CD4-positive, CD25-positive, alpha-beta regulatory T cell (primary cell): Measurements from ENCODE around the gene ANKRD66. TPM values are rescaled to one million over a fixed set of nuclear protein-coding genes. Genes with fewer than 3 reads are reported as not detected.

Experiments
- ATAC-seq, 2 donors: fragments of 150-1000 bp; cut with Tn5 transposase; one replicate each; pipeline ENCODE4 v1.10.0; 2021; ENCODE audit warnings: low read depth in 2 of 2, moderate number of reproducible peaks in 2 of 2, moderate library complexity in 1 of 2
- DNase-seq, 3 donors: peaks; one replicate each; pipeline versions ENCODE4 v3.0.0 to v3.0.0-alpha.2; 2012 to 2022; ENCODE audit warnings: mixed read lengths in 1 of 3
- H3K27ac ChIP-seq: one replicate; pipeline ENCODE4 v1.7.0; 2013; ENCODE audit warnings: mild to moderate bottlenecking, low read length; ENCODE audit not compliant: insufficient read depth, poor library complexity, severe bottlenecking
- H3K27me3 ChIP-seq: one replicate; pipeline ENCODE4 v1.7.0; 2013; ENCODE audit warnings: low read length; ENCODE audit not compliant: control insufficient read depth, insufficient read depth
- H3K36me3 ChIP-seq: one replicate; pipeline ENCODE4 v1.7.0; 2013; ENCODE audit warnings: mild to moderate bottlenecking, low read length, moderate library complexity; ENCODE audit not compliant: control insufficient read depth, insufficient read depth
- H3K4me1 ChIP-seq: 2 replicates; pipeline ENCODE4 v1.7.0; 2013; ENCODE audit warnings: mild to moderate bottlenecking, low read length; ENCODE audit not compliant: insufficient read depth, control insufficient read depth, poor library complexity, severe bottlenecking
- H3K4me3 ChIP-seq: one replicate; pipeline ENCODE4 v1.7.0; 2013; ENCODE audit warnings: low read depth, mild to moderate bottlenecking, low read length, moderate library complexity
- H3K9me3 ChIP-seq, 2 experiments: 1 replicate in 1 of 2; 2 replicates in 1 of 2; pipeline ENCODE4 v1.7.0; 2013; ENCODE audit warnings: low read length in 2 of 2, mild to moderate bottlenecking in 1 of 2, moderate library complexity in 1 of 2; ENCODE audit not compliant: control insufficient read depth in 2 of 2
- H3K27ac Mint-ChIP-seq, 3 donors: one replicate each; pipeline ENCODE4 v1.8.0; 2020 to 2022; ENCODE audit warnings: mild to moderate bottlenecking in 3 of 3, mixed read lengths in 3 of 3, moderate library complexity in 2 of 3
- H3K27me3 Mint-ChIP-seq: one replicate; pipeline ENCODE4 v1.8.0; 2022; ENCODE audit warnings: mild to moderate bottlenecking, mixed read lengths
- H3K36me3 Mint-ChIP-seq: one replicate; pipeline ENCODE4 v1.8.0; 2020; ENCODE audit warnings: mixed read lengths
- H3K4me1 Mint-ChIP-seq, 4 donors: one replicate each; pipeline ENCODE4 v1.8.0; 2020 to 2022; ENCODE audit warnings: mixed read lengths in 4 of 4, mild to moderate bottlenecking in 1 of 4
- H3K4me3 Mint-ChIP-seq, 4 donors: one replicate each; pipeline ENCODE4 v1.8.0; 2020 to 2022; ENCODE audit warnings: mild to moderate bottlenecking in 4 of 4, mixed read lengths in 4 of 4, moderate library complexity in 3 of 4
- H3K9me3 Mint-ChIP-seq, 7 donors: one replicate each; pipeline ENCODE4 v1.8.0; 2020 to 2022; ENCODE audit warnings: mixed read lengths in 7 of 7, mild to moderate bottlenecking in 3 of 7, moderate library complexity in 2 of 7
- polyA plus RNA-seq, 4 donors: library from polyadenylated mRNA; unstranded; fragments of 300-500 nt; fragmentation: Illumina TruSeq; gene quantifications; one replicate each; pipeline ENCODE4 v1.2.3, GENCODE V29; 2021
- total RNA-seq: library from RNA; stranded (reverse); gene quantifications from one replicate; pipeline ENCODE4 v1.2.3, GENCODE V29; 2022

Gene ANKRD66
- total and polyA plus RNA-seq, 5 donors from 2014 or later, result not detected

- Histone ChIP-seq H3K36me3 (no peaks in the 10 kb centered on the region), H3K27ac (no peak overlapping the region), H3K4me3 (no peak overlapping the region), H3K9me3 (no peaks in the 10 kb centered on the region), H3K27me3 (no peaks in the 10 kb centered on the region), H3K4me1 (no peaks in the 10 kb centered on the region)
- ATAC-seq, result no peak
- H3K27me3 Mint-ChIP-seq, result no peaks in the 10 kb centered on the region
- DNase-seq, result no peak
- no peak overlapping the region for H3K4me3 Mint-ChIP-seq
- H3K9me3 Mint-ChIP-seq, result no peaks in the 10 kb centered on the region
- no peaks in the 10 kb centered on the region for H3K36me3 Mint-ChIP-seq
- no peak overlapping the region for H3K27ac Mint-ChIP-seq
- no peaks in the 10 kb centered on the region for H3K4me1 Mint-ChIP-seq
Measured at GRCh38 chr6:46787871-46788540, 41.3 kb downstream of the ANKRD66 start.

- DNase-seq (no peak), ATAC-seq (no peak)
- Histone ChIP-seq H3K4me1 (no peaks in the 10 kb centered on the region), H3K27me3 (no peaks in the 10 kb centered on the region), H3K27ac (no peak overlapping the region), H3K4me3 (no peak overlapping the region), H3K9me3 (no peaks in the 10 kb centered on the region), H3K36me3 (no peaks in the 10 kb centered on the region)
- Mint-ChIP-seq H3K4me1 (no peaks in the 10 kb centered on the region), H3K9me3 (no peaks in the 10 kb centered on the region), H3K27me3 (no peaks in the 10 kb centered on the region), H3K27ac (no peak overlapping the region), H3K36me3 (no peaks in the 10 kb centered on the region), H3K4me3 (no peak overlapping the region)
Measured at GRCh38 chr6:46788791-46789190, 42.1 kb downstream of the ANKRD66 start.

GRCh38 chr6:46789434-46790354 lies 43.0 kb downstream of the ANKRD66 start:
- H3K27ac Mint-ChIP-seq, result no peak overlapping the region
- Histone ChIP-seq H3K4me1 (no peaks in the 10 kb centered on the region), H3K9me3 (no peaks in the 10 kb centered on the region), H3K4me3 (no peak overlapping the region), H3K27me3 (no peaks in the 10 kb centered on the region), H3K36me3 (no peaks in the 10 kb centered on the region), H3K27ac (no peak overlapping the region)
- no peaks in the 10 kb centered on the region for H3K27me3 Mint-ChIP-seq
- no peaks in the 10 kb centered on the region for H3K9me3 Mint-ChIP-seq
- H3K4me3 Mint-ChIP-seq, result no peak overlapping the region
- ATAC-seq, result no peak
- no peaks in the 10 kb centered on the region for H3K4me1 Mint-ChIP-seq
- no peak for DNase-seq
- no peaks in the 10 kb centered on the region for H3K36me3 Mint-ChIP-seq

- Histone ChIP-seq H3K4me1 (no peaks in the 10 kb centered on the region), H3K27me3 (no peaks in the 10 kb centered on the region), H3K36me3 (no peaks in the 10 kb centered on the region), H3K27ac (no peak overlapping the region), H3K9me3 (no peaks in the 10 kb centered on the region), H3K4me3 (no peak overlapping the region)
- ATAC-seq (no peak), DNase-seq (no peak)
- peaks cover 0 to 2% (median 0%) of the 10 kb centered on the region in 7 donors for H3K9me3 Mint-ChIP-seq
- no peaks in the 10 kb centered on the region for H3K27me3 Mint-ChIP-seq
- no peak overlapping the region for H3K4me3 Mint-ChIP-seq
- no peaks in the 10 kb centered on the region for H3K36me3 Mint-ChIP-seq
- no peak overlapping the region for H3K27ac Mint-ChIP-seq
- H3K4me1 Mint-ChIP-seq, result no peaks in the 10 kb centered on the region
Measured at GRCh38 chr6:46790355-46790874, 43.7 kb downstream of the ANKRD66 start.

GRCh38 chr6:46792635-46793034 lies 45.9 kb downstream of the ANKRD66 start:
- no peaks in the 10 kb centered on the region for H3K27me3 Mint-ChIP-seq
- Histone ChIP-seq H3K36me3 (no peaks in the 10 kb centered on the region), H3K27ac (no peak overlapping the region), H3K4me3 (no peak overlapping the region), H3K27me3 (no peaks in the 10 kb centered on the region), H3K9me3 (no peaks in the 10 kb centered on the region), H3K4me1 (no peaks in the 10 kb centered on the region)
- H3K4me1 Mint-ChIP-seq, result no peaks in the 10 kb centered on the region
- H3K9me3 Mint-ChIP-seq, result peaks cover 0 to 2% (median 0%) of the 10 kb centered on the region in 7 donors
- no peak overlapping the region for H3K27ac Mint-ChIP-seq
- no peak overlapping the region for H3K4me3 Mint-ChIP-seq
- ATAC-seq (no peak), DNase-seq (no peak)
- no peaks in the 10 kb centered on the region for H3K36me3 Mint-ChIP-seq

- no peak within 1 kb of the TSS for H3K4me3 Mint-ChIP-seq
- Histone ChIP-seq H3K4me1 (no peaks in the 10 kb centered on the region), H3K27ac (no peak within 1 kb of the TSS), H3K9me3 (no peaks in the 10 kb centered on the region), H3K27me3 (no peaks in the 10 kb centered on the region), H3K4me3 (no peak within 1 kb of the TSS), H3K36me3 (no peaks in the 10 kb centered on the region)
- DNase-seq (no peak), ATAC-seq (no peak)
- no peaks in the 10 kb centered on the region for H3K27me3 Mint-ChIP-seq
- H3K27ac Mint-ChIP-seq, result no peak within 1 kb of the TSS
- H3K4me1 Mint-ChIP-seq, result no peaks in the 10 kb centered on the region
- peaks cover 0 to 2% (median 0%) of the 10 kb centered on the region in 7 donors for H3K9me3 Mint-ChIP-seq
- H3K36me3 Mint-ChIP-seq, result no peaks in the 10 kb centered on the region
Measured at GRCh38 chr6:46793138-46793537, 46.4 kb downstream of the ANKRD66 start, which contains the start of gene MEP1A. Gene MEP1A (plus strand): TSS chr6:46793389. CDS start chr6:46793399, 10 bp downstream.

GRCh38 chr6:46794068-46794467 lies 47.3 kb downstream of the ANKRD66 start:
- peaks cover 0 to 2% (median 0%) of the 10 kb centered on the region in 7 donors for H3K9me3 Mint-ChIP-seq
- no peaks in the 10 kb centered on the region for H3K27me3 Mint-ChIP-seq
- no peak for ATAC-seq
- Histone ChIP-seq H3K9me3 (no peaks in the 10 kb centered on the region), H3K36me3 (no peaks in the 10 kb centered on the region), H3K4me3 (no peak overlapping the region), H3K27me3 (no peaks in the 10 kb centered on the region), H3K4me1 (no peaks in the 10 kb centered on the region), H3K27ac (no peak overlapping the region)
- H3K4me1 Mint-ChIP-seq, result no peaks in the 10 kb centered on the region
- H3K27ac Mint-ChIP-seq, result no peak overlapping the region
- no peaks in the 10 kb centered on the region for H3K36me3 Mint-ChIP-seq
- no peak for DNase-seq
- no peak overlapping the region for H3K4me3 Mint-ChIP-seq
